Type B pancreatic cell (in vitro differentiated cells): ENCODE data around the gene FHOD3. TPM values are rescaled to one million over a fixed set of nuclear protein-coding genes. Genes with fewer than 3 reads are reported as not detected.

Source experiments
- DNase-seq: peaks from one replicate; pipeline ENCODE4 v3.0.0; 2021; ENCODE audit warnings: mixed read lengths; ENCODE audit not compliant: unreplicated experiment; ENCODE audit errors: extremely low spot score
- H3K27ac Mint-ChIP-seq: 2 replicates; pipeline ENCODE4 v1.8.0; 2021; ENCODE audit warnings: mild to moderate bottlenecking, mixed read lengths
- H3K27me3 Mint-ChIP-seq: 2 replicates; pipeline ENCODE4 v1.8.0; 2021; ENCODE audit warnings: mixed read lengths
- H3K36me3 Mint-ChIP-seq: 2 replicates; pipeline ENCODE4 v1.8.0; 2021; ENCODE audit warnings: mixed read lengths
- H3K4me1 Mint-ChIP-seq: one replicate; pipeline ENCODE4 v1.8.0; 2021; ENCODE audit warnings: mixed read lengths; ENCODE audit not compliant: unreplicated experiment
- H3K4me3 Mint-ChIP-seq: 2 replicates; pipeline ENCODE4 v1.8.0; 2021; ENCODE audit warnings: mild to moderate bottlenecking, mixed read lengths
- H3K9me3 Mint-ChIP-seq: 2 replicates; pipeline ENCODE4 v1.8.0; 2021; ENCODE audit warnings: mixed read lengths
- CTCF ChIP-seq: fragments of 200-600 bp; sonication (generic); conservative IDR thresholded peaks from 2 replicates; pipeline ENCODE4 v1.5.0; 2021; ENCODE audit warnings: antibody characterized with exemption, mild to moderate bottlenecking
- total RNA-seq: library from RNA; stranded (reverse); gene quantifications from 2 replicates; pipeline ENCODE4 v1.2.1, GENCODE V29; 2021; ENCODE audit warnings: low replicate concordance

FHOD3 gene
- total RNA-seq, 1 donor from 2014 or later, result 5.3 TPM

GRCh38 chr18:36527051-36527450 is 229.5 kb downstream of the FHOD3 start:
- DNase-seq, result no peak
- no peak for TF ChIP-seq CTCF
- H3K9me3 Mint-ChIP-seq, result peaks cover 4% of the 10 kb centered on the region
- H3K27ac Mint-ChIP-seq, result no peak overlapping the region
- H3K4me1 Mint-ChIP-seq, result no peaks in the 10 kb centered on the region
- no peaks in the 10 kb centered on the region for H3K36me3 Mint-ChIP-seq
- H3K27me3 Mint-ChIP-seq, result no peaks in the 10 kb centered on the region
- H3K4me3 Mint-ChIP-seq, result no peak overlapping the region

DNA sequence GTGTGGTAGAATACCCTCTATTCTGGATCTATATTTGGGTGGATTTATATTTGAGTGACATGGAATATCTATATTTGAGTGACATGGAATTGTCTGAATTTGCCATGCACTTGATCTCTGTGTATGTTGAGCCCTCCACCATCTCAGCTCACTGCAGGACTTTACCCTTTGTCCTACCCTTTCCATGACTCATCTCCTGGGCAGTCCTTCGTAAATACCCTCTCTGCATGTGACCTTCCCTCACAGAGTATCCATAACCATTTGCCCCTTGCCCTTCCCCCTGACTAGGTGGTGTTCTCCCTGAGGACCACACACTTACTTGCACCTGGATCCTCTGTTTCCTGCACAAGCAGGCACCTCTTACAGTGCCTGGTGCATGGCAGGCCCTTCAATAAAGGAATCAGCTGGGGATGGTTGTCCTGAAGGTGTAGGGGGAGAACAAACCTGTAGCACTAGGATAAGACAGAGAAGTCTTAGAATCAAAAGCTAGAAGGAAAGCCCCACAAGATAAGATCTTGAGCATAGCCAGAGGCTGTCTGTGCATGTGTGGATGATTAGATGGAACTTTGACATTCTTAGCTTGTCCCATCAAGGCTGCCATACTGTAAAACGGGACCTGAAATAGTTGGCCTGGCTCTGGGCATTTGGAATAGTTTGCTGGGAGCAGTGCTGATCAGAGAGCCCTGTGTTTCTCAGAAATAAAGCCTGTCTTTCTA is 230.4 kb downstream of the FHOD3 start:
- Mint-ChIP-seq H3K27me3 (no peaks in the 10 kb centered on the region), H3K36me3 (no peaks in the 10 kb centered on the region), H3K9me3 (peaks cover 4% of the 10 kb centered on the region), H3K4me3 (no peak overlapping the region), H3K4me1 (no peaks in the 10 kb centered on the region), H3K27ac (no peak overlapping the region)
- TF ChIP-seq CTCF, result no peak
- no peak for DNase-seq

DNA sequence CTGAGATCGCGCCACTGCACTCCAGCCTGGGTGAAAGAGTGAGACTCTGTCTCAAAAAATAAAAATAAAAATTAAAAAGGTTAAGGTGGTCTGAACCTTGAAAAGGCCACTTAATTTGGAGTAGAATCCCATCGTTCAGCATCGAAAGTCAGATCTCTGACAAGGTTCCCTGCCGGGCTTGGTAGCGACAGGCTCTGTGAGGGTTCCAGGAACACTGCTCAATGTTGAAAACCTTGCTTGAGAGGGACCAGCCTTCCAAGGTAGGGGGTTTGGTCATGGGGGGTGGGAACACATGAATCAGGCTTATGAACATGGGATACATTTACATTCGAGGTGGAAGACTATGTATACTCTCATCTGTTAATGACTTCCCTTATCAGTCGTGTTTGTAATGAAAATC is 232.2 kb downstream of the FHOD3 start:
- no peaks in the 10 kb centered on the region for H3K36me3 Mint-ChIP-seq
- no peaks in the 10 kb centered on the region for H3K4me1 Mint-ChIP-seq
- no peak overlapping the region for H3K27ac Mint-ChIP-seq
- DNase-seq, result no peak
- H3K9me3 Mint-ChIP-seq, result peaks cover 4% of the 10 kb centered on the region
- H3K4me3 Mint-ChIP-seq, result no peak overlapping the region
- TF ChIP-seq CTCF, result no peak
- H3K27me3 Mint-ChIP-seq, result no peaks in the 10 kb centered on the region

GRCh38 chr18:36530676-36531405 is 233.3 kb downstream of the FHOD3 start:
- Mint-ChIP-seq H3K27ac (no peak overlapping the region), H3K27me3 (no peaks in the 10 kb centered on the region), H3K36me3 (no peaks in the 10 kb centered on the region), H3K4me1 (no peaks in the 10 kb centered on the region), H3K4me3 (no peak overlapping the region), H3K9me3 (peaks cover 4% of the 10 kb centered on the region)
- no peak for TF ChIP-seq CTCF
- DNase-seq, result no peak

GRCh38 chr18:36531636-36532035 is 234.1 kb downstream of the FHOD3 start:
- no peak overlapping the region for H3K27ac Mint-ChIP-seq
- H3K27me3 Mint-ChIP-seq, result no peaks in the 10 kb centered on the region
- peaks cover 4% of the 10 kb centered on the region for H3K4me1 Mint-ChIP-seq
- no peaks in the 10 kb centered on the region for H3K36me3 Mint-ChIP-seq
- no peak for DNase-seq
- peaks cover 4% of the 10 kb centered on the region for H3K9me3 Mint-ChIP-seq
- TF ChIP-seq CTCF, result no peak
- H3K4me3 Mint-ChIP-seq, result no peak overlapping the region
